Transverse colon (tissue), 4 donors: Measurements from ENCODE around the gene PLEKHA6. TPM values are rescaled to one million over a fixed set of nuclear protein-coding genes. Genes with fewer than 3 reads are reported as not detected.
A peak's percentile ranks its signal among the peaks of the same experiment; 100 is the strongest.

Source experiments
- DNase-seq: peaks from one replicate; pipeline ENCODE4 v3.0.0-alpha.2; 2019
- H3K27ac ChIP-seq, 4 donors: fragments of 200-600 bp; sonication (generic); 2 replicates each; pipeline ENCODE4 v1.5.1; 2016 to 2018; ENCODE audit warnings: inconsistent platforms in 4 of 4
- H3K27me3 ChIP-seq: fragments of 200-600 bp; sonication (generic); 2 replicates; pipeline ENCODE4 v1.5.1; 2017; ENCODE audit warnings: inconsistent platforms
- H3K36me3 ChIP-seq, 4 donors: fragments of 200-600 bp; sonication (generic); 2 replicates each; pipeline ENCODE4 v1.5.1; 2017 to 2019; ENCODE audit warnings: inconsistent platforms in 4 of 4
- H3K4me1 ChIP-seq, 4 donors: fragments of 200-600 bp; sonication (generic); 2 replicates each; pipeline ENCODE4 v1.5.1; 2017 to 2020; ENCODE audit warnings: inconsistent platforms in 4 of 4
- H3K4me3 ChIP-seq, 4 donors: fragments of 200-600 bp; sonication (generic); 1 replicate in 1 of 4; 2 replicates in 3 of 4; pipeline versions ENCODE4 v1.5.1 to v1.6.1; 2017 to 2019; ENCODE audit warnings: inconsistent platforms in 4 of 4
- H3K9me3 ChIP-seq, 2 donors: fragments of 200-600 bp; sonication (generic); 2 replicates each; pipeline ENCODE4 v1.5.1; 2017 to 2019; ENCODE audit warnings: inconsistent platforms in 2 of 2
- EP300 ChIP-seq: sonication (generic); formaldehyde crosslinking; IDR thresholded peaks from one replicate; pipeline ENCODE4 v1.6.1; 2017; ENCODE audit warnings: antibody characterized with exemption, low read depth
- POLR2A ChIP-seq: fragments of 450-650 bp; IDR thresholded peaks from one replicate; pipeline ENCODE4 v1.6.1; 2016; ENCODE audit warnings: antibody characterized with exemption, mild to moderate bottlenecking, moderate library complexity
- POLR2AphosphoS5 ChIP-seq, 3 donors: sonication (generic); formaldehyde crosslinking; IDR thresholded peaks; one replicate each; pipeline ENCODE4 v1.6.1; 2016; ENCODE audit warnings: antibody characterized with exemption in 3 of 3
- WGBS, 2 donors: methylation state at CpG; one replicate each; pipeline ENCODE4 v1.1.5; 2018; ENCODE audit warnings: low coverage in 1 of 2; 5-methylcytosine and 5-hydroxymethylcytosine counted together
- in situ Hi-C, 4 donors: fragments of 200-750 bp; cut with MboI; loops; one replicate each; pipeline versions ENCODE4 v1.15.0 to v1.15.1; 2017; ENCODE audit warnings: low sequenced_read_pairs in 3 of 4, low pct_ligation_motif_present in 1 of 4, low pct_unique_long_range_greater_than_20kb in 1 of 4
- intact Hi-C: fragments of 100-400 bp; cut with DNase I; formaldehyde crosslinking; loops from one replicate; pipeline ENCODE4 v1.15.1; 2023; ENCODE audit warnings: low total_unique reads
- total RNA-seq, 4 donors: library from RNA; depleted of rRNA; stranded (reverse); fragments of >200 nt; gene quantifications; one replicate each; pipeline ENCODE4 v1.1.0, GENCODE V29; 2016
- TF ChIP-seq, protein P1 (sequence below), 5 experiments: fragments of 200-600 bp in 3 of 5; fragments of 450-650 bp in 2 of 5; sonication (generic) in 3 of 5; IDR thresholded peaks; 1 replicate in 2 of 5; 2 replicates in 3 of 5; pipeline ENCODE4 v1.5.1; 2016 to 2017; ENCODE audit warnings: antibody characterized with exemption in 5 of 5, inconsistent platforms in 3 of 5, mild to moderate bottlenecking in 2 of 5, moderate library complexity in 1 of 5

The PLEKHA6 gene
- total RNA-seq, 4 donors from 2014 or later = 58.7 to 209 (median 97.9) TPM

DNA sequence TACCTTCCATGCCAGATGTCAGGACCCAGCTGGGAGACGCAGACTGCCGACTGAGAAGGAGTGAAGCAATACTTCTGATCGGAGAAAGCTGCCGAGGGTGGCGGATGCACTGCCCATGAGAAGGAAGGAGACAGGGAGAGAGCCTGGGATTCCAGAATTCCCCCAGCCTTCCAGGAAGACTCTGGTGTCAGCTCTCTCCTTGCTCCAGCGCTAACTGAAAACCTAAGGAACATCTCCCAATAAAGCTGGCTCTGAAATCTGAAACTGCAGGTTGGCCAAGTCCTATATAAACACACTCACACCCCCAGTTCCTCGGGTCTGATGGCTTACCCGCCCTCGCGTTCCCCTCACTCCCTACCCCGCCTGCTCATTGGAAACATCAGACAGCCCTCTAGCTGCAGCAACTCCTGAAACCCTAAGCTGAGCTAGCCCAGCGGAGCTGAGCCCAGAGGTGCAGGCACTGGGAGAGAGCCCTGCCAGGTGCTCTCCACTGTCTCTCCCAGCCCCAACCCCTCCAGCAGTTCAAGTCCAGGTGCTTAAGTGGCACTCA is 52.3 kb downstream of the PLEKHA6 start:
- H3K27ac ChIP-seq = peak overlapping the region; percentile 27 to 48 (median 34)
- no peak for DNase-seq
- intact Hi-C loops (no loop called here), in situ Hi-C loops (no loop called here)
- no peak overlapping the region for H3K4me3 ChIP-seq
- no peaks in the 10 kb centered on the region for H3K36me3 ChIP-seq
- TF ChIP-seq POLR2AphosphoS5 (IDR thresholded peaks at IDR 0.05) = peak in 1 of 3 donors; percentile 9
- no peak for TF ChIP-seq POLR2A
- WGBS, 2 donors = 57% methylated on average over 12 of the region's 12 CpGs; no CpG with 5 or more reads in 1 of the 2 donors
- no peaks in the 10 kb centered on the region for H3K27me3 ChIP-seq
- no peaks in the 10 kb centered on the region for H3K4me1 ChIP-seq
- no peaks in the 10 kb centered on the region for H3K9me3 ChIP-seq

DNA sequence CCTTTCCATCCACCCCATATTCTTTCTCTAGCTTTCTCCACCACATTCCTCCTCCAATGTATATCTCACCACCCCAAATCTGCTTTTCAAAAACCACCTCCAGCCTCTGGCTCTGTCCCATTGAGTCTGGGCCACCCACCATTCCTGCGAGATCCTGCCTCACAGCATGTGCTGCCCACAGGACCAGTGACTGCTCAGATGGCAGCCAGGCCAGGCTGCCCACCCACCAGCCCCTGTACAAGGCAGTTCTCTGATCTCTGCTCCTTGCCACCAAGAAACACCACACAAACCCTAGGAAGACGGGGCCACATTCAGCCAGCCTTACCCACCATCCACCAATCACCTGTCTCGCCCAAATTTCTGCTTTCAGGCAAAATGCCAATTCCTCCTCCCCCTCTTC is 53.7 kb downstream of the PLEKHA6 start:
- 84% methylated on average over 3 of the region's 3 CpGs; no CpG with 5 or more reads in 1 of the 2 donors for WGBS, 2 donors

DNA sequence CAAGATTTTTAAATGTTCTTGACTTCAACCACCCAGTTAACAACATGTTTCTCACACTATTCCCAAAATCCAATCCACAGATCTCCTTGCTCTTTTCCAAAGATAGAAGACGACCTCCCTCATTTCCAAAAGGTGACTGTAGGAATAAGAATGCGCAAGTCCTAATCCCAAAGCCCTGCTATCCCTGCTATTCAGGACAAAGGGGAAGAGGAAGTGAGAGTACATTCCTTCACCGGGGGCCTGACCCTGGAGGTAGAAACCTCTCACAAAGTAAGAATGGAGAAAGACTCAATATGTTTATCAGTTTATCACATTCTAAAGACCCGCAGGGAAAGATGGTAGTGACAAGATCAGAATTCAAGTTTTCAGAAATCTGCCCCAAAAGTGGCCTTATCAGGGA is 55.7 kb downstream of the PLEKHA6 start:
- no peaks in the 10 kb centered on the region for H3K36me3 ChIP-seq
- peaks cover 0 to 15% (median 5%) of the 10 kb centered on the region in 4 donors for H3K4me1 ChIP-seq
- no peak overlapping the region for H3K4me3 ChIP-seq
- DNase-seq = no peak
- no peaks in the 10 kb centered on the region for H3K27me3 ChIP-seq
- H3K9me3 ChIP-seq = no peaks in the 10 kb centered on the region
- in situ Hi-C loops = no loop called here
- H3K27ac ChIP-seq = no peak overlapping the region
- intact Hi-C loops = no loop called here
- 76 to 86% methylated on average over 4 of the region's 4 CpGs for WGBS, 2 donors
- no peak for TF ChIP-seq EP300
- TF ChIP-seq, protein P1, sequence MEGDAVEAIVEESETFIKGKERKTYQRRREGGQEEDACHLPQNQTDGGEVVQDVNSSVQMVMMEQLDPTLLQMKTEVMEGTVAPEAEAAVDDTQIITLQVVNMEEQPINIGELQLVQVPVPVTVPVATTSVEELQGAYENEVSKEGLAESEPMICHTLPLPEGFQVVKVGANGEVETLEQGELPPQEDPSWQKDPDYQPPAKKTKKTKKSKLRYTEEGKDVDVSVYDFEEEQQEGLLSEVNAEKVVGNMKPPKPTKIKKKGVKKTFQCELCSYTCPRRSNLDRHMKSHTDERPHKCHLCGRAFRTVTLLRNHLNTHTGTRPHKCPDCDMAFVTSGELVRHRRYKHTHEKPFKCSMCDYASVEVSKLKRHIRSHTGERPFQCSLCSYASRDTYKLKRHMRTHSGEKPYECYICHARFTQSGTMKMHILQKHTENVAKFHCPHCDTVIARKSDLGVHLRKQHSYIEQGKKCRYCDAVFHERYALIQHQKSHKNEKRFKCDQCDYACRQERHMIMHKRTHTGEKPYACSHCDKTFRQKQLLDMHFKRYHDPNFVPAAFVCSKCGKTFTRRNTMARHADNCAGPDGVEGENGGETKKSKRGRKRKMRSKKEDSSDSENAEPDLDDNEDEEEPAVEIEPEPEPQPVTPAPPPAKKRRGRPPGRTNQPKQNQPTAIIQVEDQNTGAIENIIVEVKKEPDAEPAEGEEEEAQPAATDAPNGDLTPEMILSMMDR (IDR thresholded peaks at IDR 0.05) = no peak

More for the DNA sequence above, 53.7 kb downstream of the PLEKHA6 start:
- in situ Hi-C loops = no loop called here
- Histone ChIP-seq H3K4me3 (no peak overlapping the region), H3K9me3 (no peaks in the 10 kb centered on the region), H3K4me1 (no peaks in the 10 kb centered on the region), H3K36me3 (no peaks in the 10 kb centered on the region), H3K27ac (no peak overlapping the region), H3K27me3 (no peaks in the 10 kb centered on the region)
- TF ChIP-seq, protein P1 (IDR thresholded peaks at IDR 0.05) = no peak
- TF ChIP-seq EP300 (no peak), POLR2AphosphoS5 (IDR thresholded peaks at IDR 0.05) (no peak), POLR2A (no peak)
- intact Hi-C loops = no loop called here
- DNase-seq = no peak

DNA sequence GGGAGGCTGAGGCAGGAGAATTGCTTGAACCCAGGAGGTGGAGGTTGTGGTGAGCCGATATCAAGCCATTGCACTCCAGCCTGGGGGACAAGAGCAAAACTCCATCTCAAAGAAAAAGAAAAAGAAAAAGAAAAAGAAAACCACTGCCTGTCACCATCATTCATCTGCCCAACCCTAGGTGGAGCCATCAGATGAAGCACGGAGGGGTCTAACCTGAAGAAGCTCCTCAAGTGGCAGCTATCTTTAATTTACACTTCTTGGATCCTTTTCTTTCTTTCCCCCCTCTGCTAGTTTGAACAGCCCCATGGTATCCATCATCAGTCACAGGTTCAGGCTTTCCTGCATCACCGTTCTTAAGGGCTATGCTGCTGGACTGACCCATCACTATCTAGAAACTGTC is 57.0 kb downstream of the PLEKHA6 start:
- Histone ChIP-seq H3K36me3 (no peaks in the 10 kb centered on the region), H3K4me3 (no peak overlapping the region), H3K27me3 (no peaks in the 10 kb centered on the region), H3K27ac (no peak overlapping the region), H3K4me1 (peaks cover 0 to 16% (median 5%) of the 10 kb centered on the region in 4 donors), H3K9me3 (no peaks in the 10 kb centered on the region)
- TF ChIP-seq, protein P1 (IDR thresholded peaks at IDR 0.05) = no peak
- TF ChIP-seq POLR2A = no peak
- no peak for TF ChIP-seq POLR2AphosphoS5 (IDR thresholded peaks at IDR 0.05)
- no peak for TF ChIP-seq EP300
- no peak for DNase-seq
- intact Hi-C loops = no loop called here
- WGBS, 2 donors = 92 to 93% methylated on average over 3 of the region's 3 CpGs
- in situ Hi-C loops = no loop called here
